SHP77 treated with DMSO at 0.1 percent for 48 hours (cell line): ENCODE results near the gene NR2C2AP.
A peak's percentile ranks its signal among the peaks of the same experiment; 100 is the strongest.

ENCODE experiments used
- DNase-seq: peaks from one replicate; lab custom pipeline; 2025; lab: John Stamatoyannopoulos, UW

The NR2C2AP gene

GRCh38 chr19:19214892-19215291, 11.7 kb upstream of the NR2C2AP start:
- no peak for DNase-seq

GRCh38 chr19:19214159-19214490, 10.9 kb upstream of the NR2C2AP start:
- no peak for DNase-seq

- DNase-seq: no peak
Observed at GRCh38 chr19:19213426-19214158, 10.4 kb upstream of the NR2C2AP start.

GRCh38 chr19:19212916-19213315, 9.7 kb upstream of the NR2C2AP start:
- DNase-seq: no peak

GRCh38 chr19:19211499-19212420, 8.5 kb upstream of the NR2C2AP start, which contains the start of gene NCAN:
NCAN (plus strand) TSS chr19:19211958; CDS start chr19:19216954, 4,996 bp downstream.
- DNase-seq: no peak

GRCh38 chr19:19209372-19209771, 6.2 kb upstream of the NR2C2AP start:
- DNase-seq: peak; percentile 53

GRCh38 chr19:19207637-19208572, 4.7 kb upstream of the NR2C2AP start:
- DNase-seq: no peak

GRCh38 chr19:19206938-19207337, 3.7 kb upstream of the NR2C2AP start:
- DNase-seq: no peak

GRCh38 chr19:19205416-19206410, 2.5 kb upstream of the NR2C2AP start:
- DNase-seq: no peak

GRCh38 chr19:19204181-19204580, 967 bp upstream of the NR2C2AP start:
- no peak for DNase-seq

GRCh38 chr19:19202707-19203011, 555 bp downstream of the NR2C2AP start:
- no peak for DNase-seq

GRCh38 chr19:19201697-19202630, 1.2 kb downstream of the NR2C2AP start:
- no peak for DNase-seq

- no peak for DNase-seq
Observed at GRCh38 chr19:19193926-19194325, 9.3 kb downstream of the NR2C2AP start.

GRCh38 chr19:19192910-19193423, 10.2 kb downstream of the NR2C2AP start:
- DNase-seq: no peak

- peak; percentile 98 for DNase-seq
Observed at GRCh38 chr19:19192078-19192882, 10.9 kb downstream of the NR2C2AP start, which contains the start of the genes BORCS8 and RFXANK. BORCS8 (minus strand) TSS chr19:19192152; CDS start chr19:19192117, 35 bp downstream. RFXANK (plus strand) TSS chr19:19192258; CDS start chr19:19193947, 1,689 bp downstream.

GRCh38 chr19:19191768-19192077, 11.5 kb downstream of the NR2C2AP start:
- no peak for DNase-seq

GRCh38 chr19:19186742-19187141, 16.5 kb downstream of the NR2C2AP start:
- DNase-seq: no peak

- no peak for DNase-seq
Observed at GRCh38 chr19:19185853-19186740, 17.1 kb downstream of the NR2C2AP start.
